Kidney (tissue), 14 donors: Measurements from ENCODE around the gene PYGB. TPM values are rescaled to one million over a fixed set of nuclear protein-coding genes. Genes with fewer than 3 reads are reported as not detected.
"Not testable (repeated sequence)": the region's sequence is repeated elsewhere in the genome, so short reads cannot be mapped to it uniquely, and the experiment has no call there.

Source experiments
- DNase-seq, 5 donors: peaks; one replicate each; pipeline ENCODE4 v3.0.0-alpha.2; 2013 to 2020
- FAIRE-seq: peaks from 2 replicates; lab custom pipeline; 2012; peaks lifted over from hg19 to GRCh38; lab: Jason Lieb, UNC
- H3K27ac ChIP-seq, 2 donors: one replicate each; pipeline ENCODE4 v1.7.0; 2013; ENCODE audit warnings: low read depth in 2 of 2, low read length in 2 of 2, inconsistent platforms in 1 of 2
- H3K27me3 ChIP-seq: one replicate; pipeline ENCODE4 v1.7.1; 2013; ENCODE audit warnings: low read length, inconsistent platforms; ENCODE audit not compliant: control insufficient read depth, insufficient read depth
- H3K36me3 ChIP-seq, 3 donors: one replicate each; pipeline versions ENCODE4 v1.7.0 to v1.7.1; 2013; ENCODE audit warnings: low read length in 3 of 3, control low read depth in 1 of 3, inconsistent platforms in 1 of 3; ENCODE audit not compliant: insufficient read depth in 3 of 3, control insufficient read depth in 2 of 3
- H3K4me1 ChIP-seq, 3 donors: one replicate each; pipeline versions ENCODE4 v1.7.0 to v1.7.1; 2013; ENCODE audit warnings: low read length in 3 of 3, inconsistent platforms in 1 of 3, low read depth in 1 of 3; ENCODE audit not compliant: control insufficient read depth in 2 of 3, insufficient read depth in 2 of 3
- H3K4me3 ChIP-seq, 3 donors: one replicate each; pipeline versions ENCODE4 v1.7.0 to v1.8.1; 2013; ENCODE audit warnings: low read length in 3 of 3, control low read depth in 1 of 3, inconsistent platforms in 1 of 3
- H3K9ac ChIP-seq, 3 donors: one replicate each; pipeline versions ENCODE4 v1.7.0 to v1.7.1; 2013; ENCODE audit warnings: low read length in 3 of 3, control low read depth in 1 of 3, inconsistent platforms in 1 of 3
- H3K9me3 ChIP-seq, 3 donors: one replicate each; pipeline versions ENCODE4 v1.7.0 to v1.7.1; 2013; ENCODE audit warnings: low read length in 3 of 3, control low read depth in 1 of 3, inconsistent platforms in 1 of 3; ENCODE audit not compliant: control insufficient read depth in 2 of 3, insufficient read depth in 1 of 3
- intact Hi-C: fragments of 100-400 bp; cut with DNase I; formaldehyde crosslinking; loops from one replicate; pipeline ENCODE4 v1.11.1; 2022
- polyA plus RNA-seq: library from polyadenylated mRNA; stranded (reverse); fragments of 350-450 nt; fragmentation: Illumina TruSeq; extraction: RNeasy Lipid Tissue Mini Kit (QIAGEN cat#74804); gene quantifications from one replicate; pipeline ENCODE4 v1.2.3, GENCODE V29; 2014; ENCODE audit warnings: low read depth, low replicate concordance; ENCODE audit not compliant: insufficient read depth
- total RNA-seq: library from RNA; stranded (reverse); fragmentation: NEBNext Ultra II Directional; extraction: Animal tissue kit (Norgen Biotek cat#: 25700); gene quantifications from one replicate; pipeline ENCODE4 v1.2.1, GENCODE V29; 2021
- TF ChIP-seq, protein P1 (sequence below): IDR thresholded peaks from 3 replicates; pipeline ENCODE4 v1.5.1; 2012; ENCODE audit warnings: mild to moderate bottlenecking, moderate library complexity, borderline replicate concordance; ENCODE audit not compliant: insufficient read depth; ENCODE audit errors: extremely low read depth
- donor health status: control.
- donor health status: control.
- donor health status: control.
- donor health status: control.
- donor health status: control.
- donor health status: DM: yes; HTN: yes; CAD: no.
- donor health status: Normal renal cell carcinoma (clear cell type).

PYGB gene
- total and polyA plus RNA-seq, 2 donors from 2014 or later: 50.9 to 176 TPM

DNA sequence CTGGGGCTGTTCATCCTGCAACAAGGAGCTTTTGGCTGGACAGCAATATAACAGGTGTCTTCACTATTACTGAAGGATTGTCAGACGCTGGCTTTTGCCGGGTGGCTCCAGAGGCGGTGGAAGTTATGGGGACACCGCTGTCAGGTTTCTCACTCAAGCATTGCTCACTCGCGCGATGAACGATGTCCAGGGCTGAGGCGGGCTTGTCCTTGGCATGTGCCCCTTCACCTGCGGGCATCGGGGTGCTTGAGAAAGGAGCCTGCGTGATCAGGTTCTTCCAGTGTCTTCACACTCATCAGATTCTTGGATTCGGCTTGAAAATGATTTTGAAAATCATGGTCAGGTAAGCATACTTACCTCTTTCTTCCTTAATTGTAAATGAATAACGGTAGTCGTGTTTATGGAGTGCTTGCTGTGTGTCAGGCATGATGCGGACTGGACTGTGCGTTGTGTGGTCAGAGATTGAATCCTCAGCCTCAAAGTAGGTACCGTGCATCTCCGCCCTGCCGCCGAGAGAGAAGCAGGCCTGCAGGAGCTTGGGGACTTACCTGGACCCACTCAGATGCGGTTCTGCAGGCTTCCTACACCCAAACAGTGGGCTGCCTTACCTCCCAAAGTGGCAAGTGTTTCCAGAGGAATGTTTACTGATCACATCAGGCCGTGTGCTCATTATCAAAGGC is 18.3 kb upstream of the PYGB start:
- FAIRE-seq (no peak), DNase-seq (no peak)
- Histone ChIP-seq H3K27me3 (no peaks in the 10 kb centered on the region), H3K9ac (no peak overlapping the region), H3K27ac (no peak overlapping the region), H3K4me3 (no peak overlapping the region), H3K4me1 (peaks cover 0 to 18% (median 8%) of the 10 kb centered on the region in 3 donors), H3K9me3 (no peaks in the 10 kb centered on the region), H3K36me3 (no peaks in the 10 kb centered on the region)
- TF ChIP-seq, protein P1, sequence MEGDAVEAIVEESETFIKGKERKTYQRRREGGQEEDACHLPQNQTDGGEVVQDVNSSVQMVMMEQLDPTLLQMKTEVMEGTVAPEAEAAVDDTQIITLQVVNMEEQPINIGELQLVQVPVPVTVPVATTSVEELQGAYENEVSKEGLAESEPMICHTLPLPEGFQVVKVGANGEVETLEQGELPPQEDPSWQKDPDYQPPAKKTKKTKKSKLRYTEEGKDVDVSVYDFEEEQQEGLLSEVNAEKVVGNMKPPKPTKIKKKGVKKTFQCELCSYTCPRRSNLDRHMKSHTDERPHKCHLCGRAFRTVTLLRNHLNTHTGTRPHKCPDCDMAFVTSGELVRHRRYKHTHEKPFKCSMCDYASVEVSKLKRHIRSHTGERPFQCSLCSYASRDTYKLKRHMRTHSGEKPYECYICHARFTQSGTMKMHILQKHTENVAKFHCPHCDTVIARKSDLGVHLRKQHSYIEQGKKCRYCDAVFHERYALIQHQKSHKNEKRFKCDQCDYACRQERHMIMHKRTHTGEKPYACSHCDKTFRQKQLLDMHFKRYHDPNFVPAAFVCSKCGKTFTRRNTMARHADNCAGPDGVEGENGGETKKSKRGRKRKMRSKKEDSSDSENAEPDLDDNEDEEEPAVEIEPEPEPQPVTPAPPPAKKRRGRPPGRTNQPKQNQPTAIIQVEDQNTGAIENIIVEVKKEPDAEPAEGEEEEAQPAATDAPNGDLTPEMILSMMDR: no peak
- intact Hi-C loops: no loop called here

DNA sequence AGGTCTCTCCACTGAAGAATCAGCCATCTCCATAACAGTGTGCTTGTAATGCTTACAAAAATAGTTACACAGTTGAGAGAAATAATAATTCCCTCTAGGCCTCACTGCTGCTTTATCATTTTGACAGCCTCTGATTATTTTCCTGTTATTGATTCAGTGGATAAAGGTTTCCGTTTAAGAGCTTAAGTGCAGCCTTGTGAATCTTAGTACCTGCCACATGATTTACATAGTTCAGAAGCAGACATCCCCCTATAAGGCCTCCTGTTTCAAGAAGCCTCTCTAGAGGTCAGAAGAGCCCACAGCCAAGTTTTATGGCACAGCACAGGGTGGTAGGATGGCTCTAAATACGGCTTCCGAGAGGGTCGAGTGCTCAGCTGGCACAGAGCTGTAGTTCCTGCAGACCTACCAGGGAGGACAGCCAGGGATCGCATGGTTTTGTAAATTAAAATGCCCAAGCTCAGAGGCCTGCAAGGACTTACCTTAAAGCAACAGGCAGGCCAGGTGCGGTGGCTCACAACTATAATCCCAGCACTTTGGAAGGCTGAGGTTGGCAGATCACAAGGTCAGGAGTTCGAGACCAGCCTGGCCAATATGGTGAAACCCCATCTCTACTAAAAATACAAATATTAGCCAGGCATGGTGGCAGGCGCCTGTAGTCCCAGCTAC is 17.6 kb upstream of the PYGB start:
- Histone ChIP-seq H3K27ac (no peak overlapping the region), H3K9me3 (no peaks in the 10 kb centered on the region), H3K4me1 (peaks cover 2 to 21% (median 11%) of the 10 kb centered on the region in 3 donors), H3K4me3 (no peak overlapping the region), H3K36me3 (no peaks in the 10 kb centered on the region), H3K9ac (no peak overlapping the region), H3K27me3 (no peaks in the 10 kb centered on the region)
- TF ChIP-seq, protein P1: no peak
- FAIRE-seq (no peak), DNase-seq (no peak)
- intact Hi-C loops: no loop called here

DNA sequence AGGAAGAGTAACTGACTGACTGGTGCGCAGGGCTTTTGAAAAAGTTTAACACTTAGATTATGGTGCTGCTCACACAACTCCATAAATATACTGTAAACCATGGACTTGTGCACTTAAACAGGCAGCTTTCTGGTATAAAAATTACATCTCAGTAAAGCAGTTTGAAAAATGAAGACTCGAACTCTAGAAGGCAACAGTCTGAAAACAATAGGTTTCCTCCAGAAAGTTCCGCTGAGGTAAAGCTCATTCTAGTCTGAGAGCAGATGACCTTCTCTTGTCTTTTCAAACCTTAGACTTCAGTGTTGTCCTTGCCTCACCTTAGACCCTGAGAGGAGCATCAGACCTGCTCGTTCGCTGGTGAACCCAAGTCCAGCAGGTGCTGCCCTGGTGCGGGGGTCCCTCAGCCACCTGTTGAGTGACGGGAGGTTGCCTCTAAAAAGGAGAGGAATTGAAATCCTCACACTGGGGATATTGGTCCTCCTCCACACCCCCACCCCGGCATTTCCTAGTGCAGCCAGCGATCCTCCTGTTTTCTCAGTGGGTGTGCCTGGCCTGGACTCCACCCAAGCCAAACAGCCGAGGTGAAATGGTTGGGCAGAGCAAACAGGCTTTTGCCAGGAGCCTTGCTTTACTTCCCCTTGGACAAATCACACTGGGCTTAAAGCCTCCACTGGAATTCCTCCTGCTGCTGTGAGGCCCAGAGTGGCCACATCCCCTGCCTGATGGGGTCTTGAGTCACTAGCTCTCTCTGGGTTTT is 14.7 kb upstream of the PYGB start:
- FAIRE-seq (no peak), DNase-seq (peak in 1 of 5 donors; percentile 88)
- Histone ChIP-seq H3K9ac (no peak overlapping the region), H3K27ac (peak overlapping the region in 1 of 2 donors; percentile 51), H3K4me3 (no peak overlapping the region), H3K9me3 (no peaks in the 10 kb centered on the region), H3K4me1 (peaks cover 2 to 11% (median 10%) of the 10 kb centered on the region in 3 donors), H3K36me3 (no peaks in the 10 kb centered on the region), H3K27me3 (no peaks in the 10 kb centered on the region)
- TF ChIP-seq, protein P1: no peak
- intact Hi-C loops: no loop called here

- DNase-seq, H3K4me3 ChIP-seq, H3K27ac ChIP-seq, H3K9ac ChIP-seq, H3K9me3 ChIP-seq, intact Hi-C loops, H3K27me3 ChIP-seq, H3K36me3 ChIP-seq, FAIRE-seq: not testable (repeated sequence)
- H3K4me1 ChIP-seq: peaks cover 2 to 11% (median 10%) of the 10 kb centered on the region in 3 donors
Observed at GRCh38 chr20:25234009-25234849, 13.7 kb upstream of the PYGB start.
